Measurements from ENCODE around the gene KIRREL3. TPM values are rescaled to one million over a fixed set of nuclear protein-coding genes. Genes with fewer than 3 reads are reported as not detected.
"Not testable (repeated sequence)": the region's sequence is repeated elsewhere in the genome, so short reads cannot be mapped to it uniquely, and the experiment has no call there.

Gene KIRREL3
- total RNA-seq, 4 donors from 2014 or later = 0.82 to 15.7 (median 1.4) TPM; not detected in 1

DNA sequence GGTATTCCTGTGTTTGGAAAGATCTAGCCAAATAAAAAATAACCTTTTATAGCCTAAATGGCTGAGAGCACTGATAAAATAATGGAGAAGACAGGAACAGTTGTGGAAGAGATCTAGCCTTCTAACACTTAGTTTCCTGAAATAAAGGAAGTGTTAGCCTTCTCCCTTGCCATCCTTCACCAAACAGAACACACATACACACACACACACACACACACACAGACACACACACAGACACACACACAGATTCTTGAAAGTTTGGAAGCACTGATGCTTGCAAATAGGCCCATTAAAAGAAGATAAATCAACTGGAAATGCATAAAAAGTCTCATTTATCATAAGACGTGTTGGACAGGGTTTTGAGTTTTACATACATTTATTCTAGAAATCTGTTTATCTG, 37.5 kb downstream of the KIRREL3 start:
- DNase-seq = no peak
- intact Hi-C loops (cut with DNase I; ENCODE audit: low total_unique reads) = no loop called here
- 14 to 33% methylated on average over 1 of the region's 1 CpG for WGBS, 2 donors (ENCODE audit: low coverage in 1 of 2)
- peak overlapping the region; percentile 24 to 57 (median 54) for H3K27ac ChIP-seq
- no peaks in the 10 kb centered on the region for H3K36me3 ChIP-seq
- H3K4me3 ChIP-seq = no peak overlapping the region
- H3K9me3 ChIP-seq = no peaks in the 10 kb centered on the region
- TF ChIP-seq POLR2A (IDR thresholded peaks at IDR 0.05) = no peak
- in situ Hi-C loops (cut with MboI; ENCODE audit: low pct_ligation_motif_present in 1 of 4, low pct_unique_long_range_greater_than_20kb in 1 of 4, low sequenced_read_pairs in 3 of 4) = no loop called here
- peaks cover 0 to 18% (median 9%) of the 10 kb centered on the region in 4 donors for H3K4me1 ChIP-seq
- no peaks in the 10 kb centered on the region for H3K27me3 ChIP-seq

DNA sequence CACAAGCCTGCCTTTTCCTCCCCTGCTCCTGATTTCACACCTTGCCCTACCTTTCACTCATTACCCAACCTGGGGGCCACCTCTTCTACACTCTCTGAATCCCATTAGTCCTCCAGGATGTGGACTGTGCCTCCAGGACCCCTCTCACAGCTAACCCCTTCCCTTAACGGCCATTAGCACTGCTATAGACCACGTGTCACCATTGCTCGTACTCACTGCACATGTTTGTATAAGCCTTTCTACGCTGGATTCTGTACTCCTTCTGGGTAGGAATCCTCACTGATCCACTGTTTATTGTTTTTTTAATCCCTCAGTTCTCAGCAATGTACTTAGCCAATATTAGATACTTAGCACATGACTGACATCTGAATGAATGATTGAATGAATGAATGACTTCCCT, 40.9 kb downstream of the KIRREL3 start:
- H3K4me3 ChIP-seq = no peak overlapping the region
- H3K36me3 ChIP-seq = no peaks in the 10 kb centered on the region
- no peak overlapping the region for H3K27ac ChIP-seq
- TF ChIP-seq POLR2A (IDR thresholded peaks at IDR 0.05) = no peak
- TF ChIP-seq, protein P1, sequence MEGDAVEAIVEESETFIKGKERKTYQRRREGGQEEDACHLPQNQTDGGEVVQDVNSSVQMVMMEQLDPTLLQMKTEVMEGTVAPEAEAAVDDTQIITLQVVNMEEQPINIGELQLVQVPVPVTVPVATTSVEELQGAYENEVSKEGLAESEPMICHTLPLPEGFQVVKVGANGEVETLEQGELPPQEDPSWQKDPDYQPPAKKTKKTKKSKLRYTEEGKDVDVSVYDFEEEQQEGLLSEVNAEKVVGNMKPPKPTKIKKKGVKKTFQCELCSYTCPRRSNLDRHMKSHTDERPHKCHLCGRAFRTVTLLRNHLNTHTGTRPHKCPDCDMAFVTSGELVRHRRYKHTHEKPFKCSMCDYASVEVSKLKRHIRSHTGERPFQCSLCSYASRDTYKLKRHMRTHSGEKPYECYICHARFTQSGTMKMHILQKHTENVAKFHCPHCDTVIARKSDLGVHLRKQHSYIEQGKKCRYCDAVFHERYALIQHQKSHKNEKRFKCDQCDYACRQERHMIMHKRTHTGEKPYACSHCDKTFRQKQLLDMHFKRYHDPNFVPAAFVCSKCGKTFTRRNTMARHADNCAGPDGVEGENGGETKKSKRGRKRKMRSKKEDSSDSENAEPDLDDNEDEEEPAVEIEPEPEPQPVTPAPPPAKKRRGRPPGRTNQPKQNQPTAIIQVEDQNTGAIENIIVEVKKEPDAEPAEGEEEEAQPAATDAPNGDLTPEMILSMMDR (IDR thresholded peaks at IDR 0.05) = no peak
- TF ChIP-seq EP300 (IDR thresholded peaks at IDR 0.05; ENCODE audit: low read depth) = no peak
- TF ChIP-seq POLR2AphosphoS5 (IDR thresholded peaks at IDR 0.05) = no peak
- H3K27me3 ChIP-seq = no peaks in the 10 kb centered on the region
- WGBS, 2 donors (ENCODE audit: low coverage in 1 of 2) = 60 to 79% methylated on average over 1 to 4 of the region's 4 CpGs
- no peaks in the 10 kb centered on the region for H3K9me3 ChIP-seq
- DNase-seq = no peak
- peaks cover 0 to 22% (median 9%) of the 10 kb centered on the region in 4 donors for H3K4me1 ChIP-seq
- in situ Hi-C loops (cut with MboI; ENCODE audit: low pct_ligation_motif_present in 1 of 4, low pct_unique_long_range_greater_than_20kb in 1 of 4, low sequenced_read_pairs in 3 of 4) = no loop called here
- intact Hi-C loops (cut with DNase I; ENCODE audit: low total_unique reads) = no loop called here

DNA sequence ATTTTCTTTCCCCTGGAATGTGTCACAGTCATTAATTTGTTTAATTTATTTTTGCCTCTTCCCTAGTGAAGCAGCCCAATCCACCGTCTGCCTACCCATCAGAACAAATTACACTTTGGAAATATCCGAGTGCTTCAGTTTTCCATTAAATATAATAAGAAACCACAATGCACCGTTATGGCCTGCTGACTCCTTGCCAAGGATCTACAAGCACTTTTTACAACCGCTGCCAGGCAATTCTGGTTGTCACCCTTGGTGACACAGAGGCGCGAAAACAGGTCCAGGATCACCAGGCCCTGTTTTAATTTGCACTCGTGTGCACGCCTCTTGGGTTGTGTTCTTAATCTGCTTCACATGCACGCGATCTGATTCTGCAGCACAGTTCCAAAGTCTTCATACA, 43.9 kb downstream of the KIRREL3 start:
- peaks cover 0 to 12% (median 0%) of the 10 kb centered on the region in 4 donors for H3K4me1 ChIP-seq
- in situ Hi-C loops (cut with MboI; ENCODE audit: low pct_ligation_motif_present in 1 of 4, low pct_unique_long_range_greater_than_20kb in 1 of 4, low sequenced_read_pairs in 3 of 4) (no loop called here), intact Hi-C loops (cut with DNase I; ENCODE audit: low total_unique reads) (no loop called here)
- TF ChIP-seq POLR2AphosphoS5 (IDR thresholded peaks at IDR 0.05) (no peak), EP300 (IDR thresholded peaks at IDR 0.05; ENCODE audit: low read depth) (no peak), POLR2A (IDR thresholded peaks at IDR 0.05) (no peak)
- TF ChIP-seq, protein P1 (IDR thresholded peaks at IDR 0.05) = no peak
- no peak overlapping the region for H3K27ac ChIP-seq
- peak; percentile 55 for DNase-seq
- WGBS, 2 donors (ENCODE audit: low coverage in 1 of 2) = 0 to 55% methylated on average over 1 to 10 of the region's 10 CpGs
- H3K9me3 ChIP-seq = no peaks in the 10 kb centered on the region
- no peaks in the 10 kb centered on the region for H3K27me3 ChIP-seq
- H3K36me3 ChIP-seq = no peaks in the 10 kb centered on the region
- H3K4me3 ChIP-seq = no peak overlapping the region

DNA sequence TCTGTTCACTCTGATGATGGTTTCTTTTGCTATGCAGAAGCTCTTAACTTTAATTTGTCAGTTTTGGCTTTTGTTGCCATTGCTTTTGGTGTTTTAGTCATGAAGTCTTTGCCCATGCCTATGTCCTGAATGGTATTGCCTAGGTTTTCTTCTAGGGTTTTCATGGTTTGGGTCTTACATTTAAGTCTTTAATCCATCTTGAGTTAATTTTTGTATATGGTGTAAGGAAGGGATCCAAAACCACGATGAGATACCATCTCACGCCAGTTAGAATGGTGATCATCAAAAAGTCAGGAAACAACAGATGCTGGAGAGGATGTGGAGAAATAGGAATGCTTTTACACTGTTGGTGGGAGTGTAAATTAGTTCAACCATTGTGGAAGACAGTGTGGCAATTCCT, 48.0 kb downstream of the KIRREL3 start:
- H3K9me3 ChIP-seq; H3K27me3 ChIP-seq; intact Hi-C loops (cut with DNase I; ENCODE audit: low total_unique reads); H3K4me1 ChIP-seq; H3K36me3 ChIP-seq; DNase-seq; in situ Hi-C loops (cut with MboI; ENCODE audit: low pct_ligation_motif_present in 1 of 4, low pct_unique_long_range_greater_than_20kb in 1 of 4, low sequenced_read_pairs in 3 of 4); H3K4me3 ChIP-seq; H3K27ac ChIP-seq: not testable (repeated sequence)
- 83 to 86% methylated on average over 2 of the region's 2 CpGs for WGBS, 2 donors (ENCODE audit: low coverage in 1 of 2)

DNA sequence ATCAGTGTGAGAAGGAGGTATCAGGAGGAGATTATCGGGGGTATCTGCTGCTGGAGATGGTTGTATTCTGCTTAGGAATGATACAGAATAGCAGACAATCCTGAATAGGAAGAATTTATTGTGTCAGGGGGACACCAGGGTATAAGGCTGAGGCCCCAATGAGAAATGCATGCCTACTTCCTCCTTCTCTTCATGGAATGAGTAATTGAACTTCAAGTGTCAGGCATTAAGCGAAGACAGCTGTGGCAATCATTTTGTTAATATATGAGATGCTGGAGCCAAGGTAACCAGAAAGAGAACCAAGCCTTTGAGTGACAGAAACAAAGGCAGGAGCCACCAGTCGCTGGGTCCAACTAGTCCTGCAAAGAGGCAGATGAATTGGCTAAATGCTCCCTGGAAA, 49.1 kb downstream of the KIRREL3 start:
- H3K36me3 ChIP-seq = no peaks in the 10 kb centered on the region
- no peaks in the 10 kb centered on the region for H3K27me3 ChIP-seq
- no peaks in the 10 kb centered on the region for H3K9me3 ChIP-seq
- in situ Hi-C loops (cut with MboI; ENCODE audit: low pct_ligation_motif_present in 1 of 4, low pct_unique_long_range_greater_than_20kb in 1 of 4, low sequenced_read_pairs in 3 of 4) = no loop called here
- intact Hi-C loops (cut with DNase I; ENCODE audit: low total_unique reads) = no loop called here
- H3K27ac ChIP-seq = no peak overlapping the region
- H3K4me1 ChIP-seq = no peaks in the 10 kb centered on the region
- H3K4me3 ChIP-seq = no peak overlapping the region
- TF ChIP-seq POLR2AphosphoS5 (IDR thresholded peaks at IDR 0.05) = no peak
- TF ChIP-seq, protein P1 (IDR thresholded peaks at IDR 0.05) = no peak
- TF ChIP-seq POLR2A (IDR thresholded peaks at IDR 0.05) = no peak
- DNase-seq = no peak
- WGBS, 2 donors (ENCODE audit: low coverage in 1 of 2) = 80 to 82% methylated on average over 1 to 3 of the region's 3 CpGs
